Astrocyte (in vitro differentiated cells and primary cell): ENCODE measurements around the gene PLEKHA7. TPM values are rescaled to one million over a fixed set of nuclear protein-coding genes. Genes with fewer than 3 reads are reported as not detected.

Source experiments
- DNase-seq: peaks from one replicate; pipeline ENCODE4 v3.0.0-alpha.2; 2010; ENCODE audit warnings: low read depth
- FAIRE-seq: peaks from 2 replicates; lab custom pipeline; 2011; peaks lifted over from hg19 to GRCh38; lab: Jason Lieb, UNC
- H2AFZ ChIP-seq: 2 replicates; pipeline ENCODE4 v1.6.0; 2012; ENCODE audit warnings: low read depth, low read length, inconsistent platforms
- H3K27ac ChIP-seq: 2 replicates; pipeline ENCODE4 v1.5.1; 2011; ENCODE audit warnings: low read depth, low read length, inconsistent platforms
- H3K27me3 ChIP-seq: 2 replicates; pipeline ENCODE4 v1.6.0; 2011; ENCODE audit warnings: low read length, inconsistent platforms; ENCODE audit not compliant: insufficient read depth
- H3K36me3 ChIP-seq: 2 replicates; pipeline ENCODE4 v1.5.1; 2011; ENCODE audit warnings: low read length, inconsistent platforms; ENCODE audit not compliant: insufficient read depth
- H3K4me1 ChIP-seq: 2 replicates; pipeline ENCODE4 v1.5.1; 2011; ENCODE audit warnings: low read length, inconsistent platforms; ENCODE audit not compliant: insufficient read depth
- H3K4me2 ChIP-seq: 2 replicates; pipeline ENCODE4 v1.6.0; 2012; ENCODE audit warnings: low read length, inconsistent platforms
- H3K4me3 ChIP-seq: 2 replicates; pipeline ENCODE4 v1.5.1; 2011; ENCODE audit warnings: low read depth, mild to moderate bottlenecking, low read length, inconsistent platforms; ENCODE audit not compliant: insufficient read depth
- H3K79me2 ChIP-seq: 2 replicates; pipeline ENCODE4 v1.6.0; 2012; ENCODE audit warnings: mild to moderate bottlenecking, low read length, inconsistent platforms; ENCODE audit not compliant: insufficient read depth
- H3K9ac ChIP-seq: 2 replicates; pipeline ENCODE4 v1.6.0; 2012; ENCODE audit warnings: mild to moderate bottlenecking, low read length, inconsistent platforms
- H3K9me3 ChIP-seq: 2 replicates; pipeline ENCODE4 v1.5.1; 2012; ENCODE audit warnings: low read depth, mild to moderate bottlenecking, low read length, inconsistent platforms; ENCODE audit not compliant: insufficient read depth
- H4K20me1 ChIP-seq: 2 replicates; pipeline ENCODE4 v1.6.0; 2012; ENCODE audit warnings: low read length, inconsistent platforms; ENCODE audit not compliant: insufficient read depth
- H3K27ac Mint-ChIP-seq: one replicate; pipeline ENCODE4 v1.8.0; 2021; ENCODE audit warnings: mild to moderate bottlenecking, mixed read lengths; ENCODE audit not compliant: unreplicated experiment
- H3K27me3 Mint-ChIP-seq: one replicate; pipeline ENCODE4 v1.8.0; 2021; ENCODE audit warnings: low read depth, mixed read lengths; ENCODE audit not compliant: unreplicated experiment
- H3K36me3 Mint-ChIP-seq: one replicate; pipeline ENCODE4 v1.8.0; 2021; ENCODE audit warnings: low read depth, mixed read lengths; ENCODE audit not compliant: unreplicated experiment
- H3K4me1 Mint-ChIP-seq: one replicate; pipeline ENCODE4 v1.8.0; 2021; ENCODE audit warnings: low read depth, mixed read lengths; ENCODE audit not compliant: unreplicated experiment
- H3K4me3 Mint-ChIP-seq: one replicate; pipeline ENCODE4 v1.8.0; 2021; ENCODE audit warnings: mild to moderate bottlenecking, moderate library complexity, mixed read lengths; ENCODE audit not compliant: unreplicated experiment
- H3K9me3 Mint-ChIP-seq: one replicate; pipeline ENCODE4 v1.8.0; 2021; ENCODE audit warnings: mild to moderate bottlenecking, mixed read lengths; ENCODE audit not compliant: unreplicated experiment
- CTCF ChIP-seq: IDR thresholded peaks from 2 replicates; pipeline ENCODE4 v1.5.1; 2011; ENCODE audit warnings: low read depth, mild to moderate bottlenecking, inconsistent platforms, low read length, moderate library complexity; ENCODE audit not compliant: insufficient read depth
- EZH2 ChIP-seq: IDR thresholded peaks from 2 replicates; pipeline ENCODE4 v1.6.1; 2012; ENCODE audit warnings: mild to moderate bottlenecking, low read length, inconsistent platforms; ENCODE audit not compliant: insufficient read depth
- total RNA-seq: library from RNA; stranded (reverse); gene quantifications from 2 replicates; pipeline ENCODE4 v1.2.1, GENCODE V29; 2021

PLEKHA7 gene
- total RNA-seq, 1 donor from 2014 or later: 5.7 TPM

GRCh38 chr11:16825968-16826367, 188.2 kb downstream of the PLEKHA7 start:
- no peak overlapping the region for H2AFZ ChIP-seq
- H3K4me1 ChIP-seq: no peaks in the 10 kb centered on the region
- FAIRE-seq (no peak), DNase-seq (peak; percentile 28)
- Mint-ChIP-seq H3K36me3 (peaks cover 5% of the 10 kb centered on the region), H3K9me3 (no peaks in the 10 kb centered on the region), H3K4me1 (no peaks in the 10 kb centered on the region), H3K27me3 (no peaks in the 10 kb centered on the region), H3K4me3 (no peak overlapping the region), H3K27ac (no peak overlapping the region)
- H3K4me3 ChIP-seq: no peak overlapping the region
- no peaks in the 10 kb centered on the region for H3K79me2 ChIP-seq
- H4K20me1 ChIP-seq: no peaks in the 10 kb centered on the region
- no peaks in the 10 kb centered on the region for H3K36me3 ChIP-seq
- H3K9me3 ChIP-seq: no peaks in the 10 kb centered on the region
- no peak overlapping the region for H3K27ac ChIP-seq
- H3K27me3 ChIP-seq: peaks cover 2% of the 10 kb centered on the region
- TF ChIP-seq EZH2 (no peak), CTCF (no peak)
- H3K9ac ChIP-seq: no peak overlapping the region
- no peak overlapping the region for H3K4me2 ChIP-seq

GRCh38 chr11:16825101-16825500, 189.1 kb downstream of the PLEKHA7 start:
- Mint-ChIP-seq H3K4me1 (peaks cover 5% of the 10 kb centered on the region), H3K9me3 (no peaks in the 10 kb centered on the region), H3K36me3 (peaks cover 5% of the 10 kb centered on the region), H3K27me3 (no peaks in the 10 kb centered on the region), H3K4me3 (no peak overlapping the region), H3K27ac (no peak overlapping the region)
- H3K27me3 ChIP-seq: peaks cover 2% of the 10 kb centered on the region
- no peaks in the 10 kb centered on the region for H3K79me2 ChIP-seq
- no peak overlapping the region for H3K4me3 ChIP-seq
- H3K9ac ChIP-seq: no peak overlapping the region
- H3K27ac ChIP-seq: no peak overlapping the region
- TF ChIP-seq EZH2 (no peak), CTCF (no peak)
- no peak overlapping the region for H3K4me2 ChIP-seq
- H3K9me3 ChIP-seq: no peaks in the 10 kb centered on the region
- no peaks in the 10 kb centered on the region for H3K36me3 ChIP-seq
- H3K4me1 ChIP-seq: no peaks in the 10 kb centered on the region
- FAIRE-seq: no peak
- no peaks in the 10 kb centered on the region for H4K20me1 ChIP-seq
- H2AFZ ChIP-seq: no peak overlapping the region
- DNase-seq: no peak

DNA sequence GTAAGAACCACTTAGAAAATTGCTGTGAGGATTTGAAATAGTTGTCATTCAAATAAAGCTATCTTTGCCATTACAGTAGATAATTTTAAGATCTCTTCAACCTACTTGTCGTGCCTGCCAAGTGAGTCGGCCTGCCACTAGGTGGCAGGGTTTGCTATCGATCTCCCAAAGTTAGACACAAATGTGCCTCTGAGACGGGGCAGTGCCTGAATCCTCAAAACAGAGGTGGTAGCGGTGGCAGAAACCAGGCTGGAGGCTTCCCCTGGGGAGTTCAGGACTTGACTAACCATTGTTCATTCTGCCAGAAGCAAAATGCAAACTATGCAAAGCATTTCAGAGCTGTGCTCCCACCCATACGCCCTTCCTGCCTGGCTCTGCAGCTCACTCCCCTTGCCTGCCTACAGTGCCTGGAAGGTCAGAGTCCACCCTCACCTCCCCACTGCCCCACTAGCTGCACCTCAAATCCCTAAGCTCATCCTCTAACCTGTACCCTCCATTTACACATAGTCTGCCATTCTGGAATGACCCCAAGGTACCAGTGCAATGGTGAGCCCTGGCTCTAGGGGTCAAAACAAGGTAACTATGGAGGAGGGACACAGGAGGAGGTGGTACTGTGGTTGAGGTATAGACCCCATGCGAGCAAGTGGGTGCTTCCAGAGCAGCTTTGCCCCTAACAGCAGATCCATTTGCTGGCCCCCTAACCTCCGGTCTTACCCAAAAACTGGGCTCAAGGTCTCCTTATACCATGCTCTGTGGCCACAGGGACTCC, 193.7 kb downstream of the PLEKHA7 start:
- no peaks in the 10 kb centered on the region for H3K36me3 ChIP-seq
- peaks cover 2% of the 10 kb centered on the region for H3K36me3 Mint-ChIP-seq
- no peaks in the 10 kb centered on the region for H4K20me1 ChIP-seq
- no peaks in the 10 kb centered on the region for H3K9me3 ChIP-seq
- H3K4me1 Mint-ChIP-seq: peaks cover 8% of the 10 kb centered on the region
- H3K9ac ChIP-seq: no peak overlapping the region
- FAIRE-seq: no peak
- H3K79me2 ChIP-seq: no peaks in the 10 kb centered on the region
- H3K4me1 ChIP-seq: no peaks in the 10 kb centered on the region
- H3K9me3 Mint-ChIP-seq: no peaks in the 10 kb centered on the region
- TF ChIP-seq CTCF (peak; percentile 90), EZH2 (no peak)
- no peak overlapping the region for H3K27ac ChIP-seq
- peak overlapping the region; percentile 40 for H2AFZ ChIP-seq
- peak overlapping the region; percentile 37 for H3K27ac Mint-ChIP-seq
- peak overlapping the region; percentile 21 for H3K4me3 Mint-ChIP-seq
- no peak overlapping the region for H3K4me2 ChIP-seq
- H3K4me3 ChIP-seq: no peak overlapping the region
- H3K27me3 Mint-ChIP-seq: no peaks in the 10 kb centered on the region
- H3K27me3 ChIP-seq: peaks cover 2% of the 10 kb centered on the region
- peak; percentile 35 for DNase-seq
